HL-60/S4 treated with retinoic acid at 250 ng/mL for 4 days and 3 days (cell line): ENCODE measurements around the gene ALG14.

ENCODE experiments used
- in situ Hi-C: fragments of 300-500 bp; cut with MboI; formaldehyde crosslinking; loops from 2 replicates; pipeline ENCODE4 v1.7.0; 2022; ENCODE audit warnings: low sequenced_read_pairs

The ALG14 gene

DNA sequence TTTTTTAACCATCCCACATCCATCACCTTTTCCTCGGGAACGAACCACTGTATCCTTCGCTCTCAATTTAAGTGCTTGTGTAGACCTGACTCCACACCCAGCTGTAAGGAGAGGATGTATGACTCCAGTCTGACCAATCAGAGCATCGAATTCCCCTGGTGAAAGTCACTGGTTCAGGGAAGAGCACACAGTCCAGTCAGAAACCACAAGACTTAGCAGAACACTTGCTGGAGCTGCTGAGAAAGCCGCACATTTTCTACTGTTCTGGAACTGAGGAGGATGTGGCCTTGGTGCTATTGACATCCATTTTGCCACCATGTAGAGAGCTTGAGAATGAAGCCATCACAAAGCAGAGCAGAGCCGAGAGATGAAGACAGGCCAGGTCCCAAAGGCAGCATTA lies 86.0 kb downstream of the ALG14 start:
- in situ Hi-C loops, result no loop called here

DNA sequence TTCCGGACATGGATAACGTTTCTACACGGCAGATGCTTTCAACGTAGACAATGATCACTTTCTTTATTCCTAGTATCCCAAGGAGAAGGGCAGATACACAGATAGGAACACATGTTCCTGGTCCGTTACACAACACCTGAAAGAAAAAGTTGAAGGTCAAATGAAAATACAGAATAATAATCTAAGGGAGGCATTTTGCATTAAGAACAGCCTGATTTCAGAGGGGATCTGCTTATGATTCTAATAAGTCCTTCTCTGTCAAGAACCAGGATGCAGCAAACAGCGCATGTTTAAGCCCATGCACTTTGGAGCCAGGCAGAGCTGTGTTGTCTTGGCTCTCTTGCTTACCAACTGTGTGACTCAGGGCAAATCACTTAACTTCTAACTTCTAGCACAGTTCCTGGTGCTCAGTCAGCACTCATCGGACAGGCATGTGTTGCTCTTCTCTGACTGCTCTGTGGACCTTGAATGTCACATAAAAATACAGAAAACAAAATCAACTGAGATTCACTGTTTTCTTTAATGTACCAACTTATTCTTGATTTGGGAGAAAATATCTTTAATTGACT lies 89.5 kb downstream of the ALG14 start:
- in situ Hi-C loops, result no loop called here

DNA sequence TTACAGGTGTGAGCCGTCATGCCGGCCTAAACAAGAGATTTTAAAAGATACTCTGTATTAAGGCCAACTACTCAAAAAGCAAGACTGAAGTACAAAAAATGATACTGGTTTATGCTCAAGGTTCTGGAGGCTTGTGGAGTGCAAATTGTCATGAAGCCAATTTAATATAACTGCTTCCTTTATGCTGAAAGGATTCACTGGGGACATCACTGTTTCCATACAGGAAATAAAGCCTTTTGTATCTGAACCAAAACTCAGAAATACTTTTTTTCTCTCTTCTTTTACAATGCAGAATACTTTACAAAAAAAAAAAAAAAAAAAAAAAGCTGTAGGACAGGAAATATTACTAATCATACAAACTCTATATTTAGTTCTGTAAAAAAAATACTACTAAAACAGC lies 90.4 kb downstream of the ALG14 start:
- in situ Hi-C loops, result no loop called here

DNA sequence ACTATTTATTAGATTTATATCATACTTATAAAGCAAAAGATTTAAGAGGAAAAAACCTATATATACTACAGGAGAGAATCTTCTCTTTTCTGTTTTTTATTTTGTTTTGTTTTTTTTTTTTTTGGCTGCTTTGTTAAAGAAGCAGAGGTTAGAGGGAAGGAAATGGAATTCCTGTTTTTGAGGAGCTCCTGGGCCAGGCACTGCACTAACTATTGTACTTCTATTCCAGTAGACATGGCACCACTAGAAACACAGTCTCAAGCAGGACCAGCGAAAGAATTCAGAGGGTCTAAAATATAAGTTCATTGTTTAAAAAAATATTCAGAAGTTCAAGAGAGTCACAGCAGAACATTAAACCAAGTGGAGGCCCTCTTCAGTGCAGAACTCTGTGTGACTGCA lies 91.2 kb downstream of the ALG14 start:
- in situ Hi-C loops, result no loop called here

DNA sequence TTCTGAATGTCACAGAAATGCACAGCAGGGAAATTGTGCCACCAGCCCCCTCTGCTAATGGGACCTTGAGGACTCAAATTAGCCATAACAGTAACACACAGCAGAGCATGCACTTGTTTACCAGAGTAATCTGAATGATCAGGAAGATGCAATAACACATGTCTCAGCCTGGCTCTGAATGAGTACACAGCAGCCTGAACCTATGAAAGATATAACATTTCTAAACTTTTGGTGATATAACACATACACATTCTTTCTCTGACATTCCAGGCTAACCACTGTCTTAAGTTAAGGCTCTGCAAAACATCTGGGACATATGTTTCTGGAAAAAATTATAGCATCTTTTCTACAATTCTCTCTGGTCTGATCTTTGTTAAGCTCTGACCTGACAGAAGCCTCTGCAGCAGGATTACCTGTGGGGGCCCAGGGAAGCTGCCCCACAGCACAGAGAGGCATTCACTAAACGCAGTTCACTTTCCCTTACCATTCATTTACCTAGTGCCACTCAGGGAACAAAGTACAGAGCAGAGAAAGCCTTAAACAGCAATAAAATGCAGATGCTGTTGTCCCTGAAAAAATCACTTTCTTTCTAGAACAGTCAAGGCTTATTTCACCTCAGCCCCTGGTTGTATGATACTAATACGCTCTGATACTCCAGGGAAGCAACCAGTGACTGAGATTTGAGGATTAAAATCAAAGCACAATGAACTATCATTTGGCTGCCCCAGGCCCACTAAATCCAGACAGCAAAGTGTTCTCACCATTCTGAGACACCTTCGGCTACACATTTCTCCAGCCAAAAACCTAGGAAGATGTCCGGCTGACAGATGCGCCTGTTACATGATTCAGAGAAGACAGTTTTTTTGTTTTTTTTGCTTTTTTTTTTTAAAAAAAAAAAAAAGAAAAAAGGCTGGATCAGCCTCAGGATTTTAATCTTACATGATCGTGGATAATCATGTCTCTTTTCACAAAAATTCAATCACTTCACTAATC lies 91.9 kb downstream of the ALG14 start:
- in situ Hi-C loops, result no loop called here

DNA sequence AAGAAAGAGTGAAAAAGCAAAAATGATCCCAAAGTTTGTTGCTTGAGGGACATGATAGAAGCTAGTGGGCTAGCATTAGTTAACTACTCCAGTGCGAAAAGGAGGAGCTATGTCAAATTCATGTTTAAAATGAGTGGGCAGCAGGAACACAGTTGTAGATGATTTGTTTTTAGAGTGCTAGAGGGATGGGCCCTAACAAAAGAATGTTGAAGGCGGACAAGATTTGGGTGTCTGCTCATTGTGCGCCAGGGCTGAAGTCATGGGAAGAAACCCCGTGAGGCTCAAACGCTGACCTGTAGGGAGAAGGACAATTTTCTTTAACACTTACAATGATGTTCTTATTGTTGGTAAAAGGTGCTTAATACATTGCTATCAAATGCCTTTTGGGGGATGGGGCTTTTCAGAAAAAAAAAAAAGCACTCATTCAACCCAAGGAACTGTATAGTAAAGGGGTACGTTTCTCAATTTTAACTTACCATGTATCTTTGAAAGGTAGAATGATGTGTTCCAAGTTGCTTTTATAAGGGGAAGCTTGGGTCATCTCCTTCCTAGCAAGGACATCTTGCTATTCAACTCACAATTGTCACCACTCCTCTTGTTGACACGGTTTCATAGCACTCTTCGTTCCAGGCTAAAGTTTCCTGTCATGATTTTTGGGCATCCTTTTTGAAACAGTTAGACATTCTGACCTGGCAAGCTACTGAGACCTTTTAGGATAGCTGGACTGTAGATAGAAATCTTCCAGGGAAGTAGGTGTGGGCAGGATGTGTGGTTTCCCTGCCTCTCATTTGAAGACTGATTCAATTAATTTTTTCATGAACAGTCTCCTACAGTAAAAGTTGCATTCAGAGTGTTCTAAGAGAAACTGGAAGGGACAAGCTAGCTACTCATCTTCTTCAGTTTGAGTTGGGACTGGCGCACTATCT lies 92.8 kb downstream of the ALG14 start:
- in situ Hi-C loops, result no loop called here

DNA sequence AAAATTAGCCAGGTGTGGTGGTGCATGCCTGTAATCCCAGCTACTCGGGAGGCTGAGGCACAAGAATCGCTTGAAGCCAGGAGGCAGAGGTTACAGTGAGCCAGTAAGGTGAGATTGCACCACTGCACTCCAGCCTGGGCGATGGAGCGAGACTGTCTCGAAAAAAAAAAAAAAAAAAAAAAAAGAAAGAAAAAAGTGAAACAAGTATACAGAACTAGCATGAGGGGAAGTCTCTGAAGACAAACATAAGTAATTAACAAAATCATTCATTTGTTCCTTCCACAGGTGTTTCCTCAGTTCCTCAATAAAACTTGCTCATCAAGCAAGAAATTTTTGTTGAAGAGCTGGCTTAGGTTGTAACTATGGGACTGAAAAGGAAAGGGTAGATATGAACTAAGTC lies 93.6 kb downstream of the ALG14 start:
- in situ Hi-C loops, result no loop called here

DNA sequence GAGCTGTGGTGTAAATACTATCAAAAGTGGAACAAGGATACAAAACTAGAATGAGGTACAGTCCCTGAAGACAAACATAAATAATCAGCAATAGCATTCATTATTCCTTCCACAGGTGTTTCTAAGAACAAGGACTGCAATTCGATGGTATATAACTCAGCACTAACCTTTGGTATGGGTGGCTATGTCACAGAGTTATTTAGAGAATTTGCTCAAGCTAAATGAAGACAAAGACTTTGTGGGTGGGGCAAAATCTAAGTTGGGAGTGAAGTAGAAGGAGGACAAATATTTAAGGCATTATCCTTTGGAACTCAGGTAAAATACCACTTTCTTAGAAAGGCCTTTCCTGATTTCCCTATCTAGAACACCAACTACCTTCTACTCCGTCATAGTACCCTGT lies 94.3 kb downstream of the ALG14 start:
- in situ Hi-C loops, result no loop called here

DNA sequence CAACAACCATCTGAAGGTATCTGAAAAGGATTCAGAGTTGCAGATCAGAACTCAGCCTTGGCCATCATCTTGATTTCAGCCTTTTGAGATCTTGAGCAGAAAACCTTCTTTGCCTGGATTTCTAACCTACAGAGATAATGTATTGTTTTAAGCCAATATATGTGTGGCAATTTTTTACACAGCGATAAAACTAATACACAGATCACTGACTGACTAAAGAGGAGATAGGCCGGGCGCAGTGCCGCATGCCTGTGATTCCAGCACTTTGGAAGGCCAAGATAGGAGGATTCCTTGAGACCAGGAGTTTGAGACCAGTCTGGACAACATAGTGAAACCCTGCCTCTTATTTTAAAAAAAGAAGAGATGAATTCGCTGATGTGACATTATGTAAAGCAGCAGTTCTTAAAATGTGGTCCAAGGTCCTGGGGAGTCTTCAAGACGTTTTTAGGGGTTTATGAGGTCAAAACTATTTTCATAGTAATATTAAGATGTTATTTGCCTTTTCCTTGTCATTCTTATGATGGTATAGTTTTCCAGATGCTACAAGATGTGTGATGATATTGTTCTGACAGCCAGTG lies 95.7 kb downstream of the ALG14 start:
- in situ Hi-C loops, result no loop called here

DNA sequence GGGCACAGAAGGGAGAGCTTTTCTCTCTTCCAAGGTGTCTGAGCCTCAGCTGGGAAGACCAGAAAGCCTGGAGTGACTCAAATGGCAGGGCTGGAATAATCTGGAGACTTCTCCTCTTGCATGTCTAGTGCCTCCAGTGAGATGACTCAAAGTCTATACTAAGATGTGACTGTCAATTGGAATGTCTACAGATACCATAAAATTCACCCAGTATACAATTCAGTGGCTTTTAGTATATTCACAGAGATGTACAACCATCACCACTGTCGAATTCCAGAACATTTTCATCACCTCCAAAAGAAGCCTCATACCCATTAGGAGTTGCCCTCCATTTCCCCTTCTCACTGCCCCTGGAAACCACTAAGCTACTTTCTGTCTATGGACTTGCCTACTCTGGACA lies 97.9 kb downstream of the ALG14 start:
- in situ Hi-C loops, result no loop called here

DNA sequence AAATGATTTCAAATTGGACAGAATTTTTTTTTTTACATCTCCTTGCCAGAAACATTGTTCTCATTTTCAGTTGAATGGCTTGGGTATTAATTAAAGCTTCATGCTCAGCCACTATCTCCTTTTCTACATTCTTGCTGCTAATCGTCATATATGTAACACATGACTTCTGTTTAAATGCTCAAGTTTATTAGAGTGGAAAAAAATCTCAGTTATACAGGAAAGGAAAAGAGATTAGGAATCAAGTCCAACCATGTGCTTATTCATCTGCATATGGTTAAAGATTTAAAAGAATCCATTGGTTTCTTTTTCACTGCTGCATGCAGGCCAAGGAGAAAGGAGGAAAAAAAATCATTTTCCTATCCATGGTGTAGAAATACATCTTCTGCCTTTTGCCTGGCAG lies 98.5 kb downstream of the ALG14 start:
- in situ Hi-C loops, result no loop called here

DNA sequence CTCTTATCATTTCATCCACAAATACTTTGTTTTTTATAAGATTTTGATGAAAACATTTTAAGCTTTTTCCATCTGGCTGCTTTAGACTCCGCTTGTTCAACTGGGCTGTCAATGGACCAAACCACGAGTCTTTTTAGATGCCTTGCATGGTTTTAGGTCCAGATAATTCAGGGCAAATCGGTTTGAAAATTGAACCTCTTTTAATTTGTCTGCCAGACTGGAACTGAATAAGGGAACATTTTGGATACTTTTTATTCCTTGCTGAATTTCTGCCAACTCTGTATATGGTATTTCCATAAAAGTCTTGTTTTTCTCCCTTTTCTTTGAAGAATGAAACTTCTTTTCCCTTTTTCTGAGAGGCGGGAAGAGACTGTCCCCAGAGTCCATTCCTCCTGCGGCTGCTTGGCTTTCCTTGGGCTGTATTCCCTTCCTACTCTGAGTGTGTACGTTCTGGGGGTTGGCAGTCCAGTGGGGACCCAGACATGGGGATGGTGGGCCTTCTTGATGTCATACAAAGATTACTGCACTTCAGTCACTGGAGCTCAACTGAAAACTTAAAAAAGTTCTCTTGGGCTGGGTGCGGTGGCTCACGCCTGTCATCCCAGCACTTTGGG lies 99.3 kb downstream of the ALG14 start:
- in situ Hi-C loops, result no loop called here

DNA sequence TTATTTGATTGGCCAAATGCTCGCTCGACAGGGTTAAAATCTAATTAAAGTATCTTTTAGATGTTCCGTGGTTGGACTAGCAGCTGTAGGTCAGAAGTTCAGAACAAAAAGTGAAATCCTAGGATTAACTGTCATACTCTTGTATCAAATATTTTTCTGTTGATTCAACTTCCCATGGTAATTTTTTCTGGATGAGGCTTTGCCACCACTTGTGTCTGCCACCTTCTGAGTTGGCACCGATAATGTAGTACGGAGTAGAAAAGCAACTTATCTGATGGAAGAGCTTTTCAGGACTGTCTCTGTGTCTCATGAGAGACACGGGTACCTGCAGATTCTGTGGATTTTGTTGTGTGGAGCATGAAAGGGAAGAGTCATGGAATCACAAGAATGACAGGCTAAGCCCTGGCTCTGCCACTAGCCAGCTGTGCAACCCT lies 101.2 kb downstream of the ALG14 start:
- in situ Hi-C loops, result no loop called here

DNA sequence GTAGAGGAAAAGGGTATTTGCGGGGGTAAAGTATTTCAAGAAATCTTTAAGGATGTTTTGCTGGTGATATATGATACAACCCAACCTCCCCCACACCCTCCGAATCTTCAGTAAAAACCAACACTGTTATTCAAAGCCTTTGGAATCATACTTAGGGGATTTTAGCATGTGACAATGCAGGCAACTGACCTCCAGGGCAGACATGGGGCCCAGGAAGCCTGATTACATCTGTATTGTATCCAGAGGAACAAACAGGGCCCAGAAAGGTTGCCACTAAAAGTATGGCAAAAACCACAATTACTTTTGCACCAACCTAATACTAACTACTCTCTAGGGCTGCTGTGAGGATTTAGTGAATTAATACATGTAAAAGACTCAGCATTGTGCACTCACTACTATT lies 102.0 kb downstream of the ALG14 start:
- in situ Hi-C loops, result no loop called here

DNA sequence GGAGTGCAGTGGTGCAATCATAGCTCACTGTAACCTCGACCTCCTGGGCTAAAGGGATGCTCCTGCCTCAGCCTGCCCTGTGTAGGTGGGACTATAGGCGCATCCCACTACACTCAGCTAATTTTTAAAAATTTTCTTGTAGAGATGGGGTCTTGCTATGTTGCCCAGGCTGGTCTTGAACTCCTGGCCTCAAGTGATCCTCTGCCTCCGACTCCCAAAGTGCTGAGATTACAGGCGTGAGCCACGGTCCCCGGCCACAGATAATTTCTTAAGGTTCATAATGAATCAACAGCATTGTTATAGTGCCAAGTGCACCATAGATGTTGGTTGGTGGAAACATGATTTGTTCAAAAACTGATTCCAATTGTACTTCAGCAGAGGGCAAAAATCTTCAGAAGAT lies 103.6 kb downstream of the ALG14 start:
- in situ Hi-C loops, result no loop called here

DNA sequence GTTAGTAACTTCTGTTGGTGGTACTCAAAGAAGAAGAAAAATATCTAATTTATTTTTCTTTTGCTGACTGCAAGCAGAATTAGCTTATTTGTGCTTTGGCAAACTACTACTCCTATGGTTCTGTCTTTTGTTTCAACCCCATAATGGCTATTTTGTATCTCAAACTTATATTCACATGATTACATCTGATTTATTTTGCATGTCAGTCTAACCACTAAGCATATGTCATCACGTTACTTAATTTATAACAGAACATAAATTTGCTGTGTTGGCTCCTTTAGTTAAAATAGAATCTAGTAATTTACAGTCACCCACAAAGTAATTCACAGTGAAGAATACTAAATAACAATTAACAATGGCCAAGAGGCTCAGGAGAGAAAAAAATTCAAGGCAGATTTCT lies 106.7 kb downstream of the ALG14 start:
- in situ Hi-C loops, result no loop called here

DNA sequence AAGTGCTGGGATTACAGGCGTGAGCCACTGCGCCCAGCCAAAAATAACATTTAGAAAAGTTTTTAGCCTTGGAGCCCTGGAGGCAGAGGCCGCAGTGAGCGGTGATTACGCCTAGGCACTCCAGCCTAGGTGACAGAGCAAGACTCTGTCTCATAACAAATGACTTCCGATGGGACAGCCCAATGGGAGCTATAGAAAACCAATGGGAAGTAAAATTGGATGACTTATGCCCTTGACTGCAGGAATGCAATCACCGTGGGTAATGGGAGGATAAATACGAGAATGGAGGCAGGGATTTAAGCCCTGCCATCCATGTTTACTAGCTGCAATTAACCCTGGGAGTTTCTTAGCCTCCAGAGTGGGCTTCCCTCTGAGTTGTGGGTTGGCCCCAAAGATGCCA lies 108.9 kb downstream of the ALG14 start:
- in situ Hi-C loops, result no loop called here

DNA sequence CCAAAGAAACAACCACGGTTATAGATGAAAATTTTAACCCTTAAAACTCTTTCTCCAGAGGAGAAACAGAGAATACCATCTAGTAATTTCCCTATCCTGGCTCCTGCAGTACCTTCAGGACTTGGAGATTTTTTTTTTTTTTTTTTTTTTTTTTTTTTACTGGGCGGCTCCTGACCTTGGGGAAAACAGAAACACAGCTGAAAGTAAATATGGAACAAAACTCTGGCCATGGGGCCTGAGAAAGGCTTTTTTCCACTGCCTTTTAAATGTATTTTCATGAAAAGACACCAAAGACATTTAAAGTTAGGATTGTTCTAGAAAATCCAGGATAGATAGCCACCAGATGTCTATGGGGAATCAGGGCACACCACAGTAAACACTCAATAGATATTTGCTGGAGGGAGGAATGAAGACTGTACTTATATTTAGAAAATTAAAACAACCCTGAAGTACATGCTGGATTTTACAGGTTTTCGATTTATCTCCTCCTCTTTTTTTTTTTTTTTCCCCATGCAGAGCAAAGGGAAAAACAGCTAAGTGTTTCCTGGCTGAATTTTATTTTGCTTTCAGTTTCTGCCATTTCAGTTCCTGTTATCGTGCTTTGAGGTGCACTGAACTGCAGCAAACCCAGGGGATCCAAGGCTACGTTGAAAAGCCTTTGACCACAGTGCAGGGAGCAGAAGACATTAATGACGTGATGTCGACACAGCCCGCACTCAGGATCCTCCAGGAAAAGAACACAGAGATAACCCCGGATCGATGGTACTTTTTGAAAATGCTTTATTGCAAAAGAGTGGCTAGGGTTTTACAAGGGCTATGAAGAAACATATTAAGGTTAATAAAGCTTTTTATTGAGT lies 110.1 kb downstream of the ALG14 start:
- in situ Hi-C loops, result no loop called here

DNA sequence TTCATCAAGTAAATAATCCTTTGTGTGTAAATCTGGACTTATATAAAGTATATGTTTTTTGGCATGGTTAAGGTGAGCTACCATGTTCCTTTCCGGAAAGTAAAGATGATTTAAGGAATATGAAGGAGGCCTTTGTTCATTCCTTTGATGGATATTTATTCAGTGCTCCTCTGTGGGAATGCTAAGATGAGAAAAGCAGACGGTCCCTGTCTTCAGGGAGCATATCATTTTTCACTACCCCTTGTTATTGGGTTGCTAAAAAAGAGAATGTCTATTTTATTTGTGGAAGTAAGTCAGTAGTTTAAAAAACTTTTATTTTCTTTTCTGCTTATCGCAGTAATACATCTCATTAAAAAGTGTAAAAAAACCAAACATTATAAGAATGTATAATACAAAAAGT lies 110.8 kb downstream of the ALG14 start:
- in situ Hi-C loops, result no loop called here

DNA sequence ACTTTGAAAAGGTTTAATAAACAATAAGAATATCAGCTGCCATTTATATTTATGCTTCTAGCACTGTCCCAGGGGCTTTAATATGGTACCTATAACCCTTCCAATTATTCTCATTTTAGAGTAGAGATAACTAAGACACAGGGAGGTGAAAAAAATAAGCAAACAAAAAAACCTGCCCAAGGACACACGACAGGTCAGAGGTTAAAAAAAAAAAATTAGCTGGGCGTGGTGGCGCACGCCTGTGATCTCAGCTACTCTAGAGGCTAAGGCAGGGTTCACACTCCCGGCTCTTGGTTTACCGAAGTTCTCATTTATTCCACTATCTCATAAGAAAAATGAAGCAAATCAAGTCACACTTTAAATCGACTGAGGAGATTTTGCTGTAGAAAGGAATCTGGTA lies 111.2 kb downstream of the ALG14 start:
- in situ Hi-C loops, result no loop called here
